Measurements from ENCODE around the gene GRID2.

DNA sequence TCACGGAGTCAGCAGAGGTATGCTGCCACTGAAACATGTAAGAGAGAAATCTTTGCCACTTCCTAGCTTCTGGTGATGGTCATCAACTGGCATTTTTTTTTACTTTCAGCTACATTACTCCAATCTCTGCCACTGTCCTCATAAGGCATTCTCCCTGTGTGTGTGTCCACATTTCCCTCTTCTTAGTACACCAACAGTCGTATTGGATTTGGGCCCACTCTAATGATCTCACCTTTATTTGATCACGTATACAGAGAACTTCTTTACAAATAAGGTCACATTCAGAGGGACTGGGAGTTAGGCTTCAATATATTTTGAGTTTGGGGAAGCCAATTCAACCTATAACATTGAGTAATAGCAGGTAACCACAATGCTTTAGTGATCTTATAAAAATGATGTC, 649.1 kb downstream of the GRID2 start:
- TF ChIP-seq, protein P1, sequence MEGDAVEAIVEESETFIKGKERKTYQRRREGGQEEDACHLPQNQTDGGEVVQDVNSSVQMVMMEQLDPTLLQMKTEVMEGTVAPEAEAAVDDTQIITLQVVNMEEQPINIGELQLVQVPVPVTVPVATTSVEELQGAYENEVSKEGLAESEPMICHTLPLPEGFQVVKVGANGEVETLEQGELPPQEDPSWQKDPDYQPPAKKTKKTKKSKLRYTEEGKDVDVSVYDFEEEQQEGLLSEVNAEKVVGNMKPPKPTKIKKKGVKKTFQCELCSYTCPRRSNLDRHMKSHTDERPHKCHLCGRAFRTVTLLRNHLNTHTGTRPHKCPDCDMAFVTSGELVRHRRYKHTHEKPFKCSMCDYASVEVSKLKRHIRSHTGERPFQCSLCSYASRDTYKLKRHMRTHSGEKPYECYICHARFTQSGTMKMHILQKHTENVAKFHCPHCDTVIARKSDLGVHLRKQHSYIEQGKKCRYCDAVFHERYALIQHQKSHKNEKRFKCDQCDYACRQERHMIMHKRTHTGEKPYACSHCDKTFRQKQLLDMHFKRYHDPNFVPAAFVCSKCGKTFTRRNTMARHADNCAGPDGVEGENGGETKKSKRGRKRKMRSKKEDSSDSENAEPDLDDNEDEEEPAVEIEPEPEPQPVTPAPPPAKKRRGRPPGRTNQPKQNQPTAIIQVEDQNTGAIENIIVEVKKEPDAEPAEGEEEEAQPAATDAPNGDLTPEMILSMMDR (IDR thresholded peaks at IDR 0.05), result no peak
- no peak for TF ChIP-seq EZH2phosphoT487 (IDR thresholded peaks at IDR 0.05)
